ENCODE results near the gene KCNJ6. TPM values are rescaled to one million over a fixed set of nuclear protein-coding genes. Genes with fewer than 3 reads are reported as not detected.

The KCNJ6 gene
- total and polyA plus RNA-seq, 4 donors, result 0.16 TPM; not detected in 3

- Histone ChIP-seq H3K9me3 (ENCODE audit: control insufficient read depth, low read length) (peaks cover 4% of the 10 kb centered on the region), H3K4me3 (ENCODE audit: low read length in 2 of 2) (no peak overlapping the region), H3K36me3 (ENCODE audit: control insufficient read depth in 1 of 2, insufficient read depth in 2 of 2, low read length in 1 of 2) (no peaks in the 10 kb centered on the region), H3K4me1 (ENCODE audit: control insufficient read depth in 1 of 2, insufficient read depth in 2 of 2, low read length in 2 of 2) (no peaks in the 10 kb centered on the region), H3K27ac (ENCODE audit: low read depth in 1 of 2, low read length in 2 of 2) (no peak overlapping the region), H3K27me3 (ENCODE audit: control insufficient read depth in 1 of 2, insufficient read depth in 2 of 2, low read length in 1 of 2) (peaks cover 0 to 4% of the 10 kb centered on the region in 2 donors)
- intact Hi-C loops (cut with DNase I), result no loop called here
- ATAC-seq (ENCODE audit: low FRiP score) (no peak), DNase-seq (no peak)
- WGBS, 2 donors, result 86 to 95% methylated on average over 2 of the region's 2 CpGs
These were observed 50.2 kb downstream of the KCNJ6 start for GRCh38 chr21:37866027-37866426.

DNA sequence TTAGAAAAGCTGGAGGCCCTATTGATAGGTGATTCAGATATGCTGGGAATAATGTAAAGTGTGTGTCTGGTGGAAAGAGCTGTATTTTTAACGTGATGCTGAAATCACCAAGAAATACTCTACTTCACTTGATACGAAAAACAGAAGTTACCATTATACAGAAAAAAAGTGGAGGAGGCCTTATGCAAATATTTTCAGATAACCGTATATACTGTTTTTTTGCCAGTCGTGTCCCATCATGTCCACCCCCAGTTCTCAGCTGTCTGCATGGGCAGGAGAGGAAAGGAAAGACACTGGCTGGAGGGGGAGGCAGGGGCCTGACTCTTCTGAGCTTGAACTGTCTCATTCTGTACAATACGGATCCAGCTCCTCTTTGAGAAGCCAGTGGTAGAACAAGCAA is 51.1 kb downstream of the KCNJ6 start:
- H3K9me3 ChIP-seq (ENCODE audit: control insufficient read depth, low read length), result peaks cover 4% of the 10 kb centered on the region
- no peak overlapping the region for H3K4me3 ChIP-seq (ENCODE audit: low read length in 2 of 2)
- DNase-seq, result no peak
- WGBS, 2 donors, result 74% methylated on average over 5 of the region's 5 CpGs
- H3K4me1 ChIP-seq (ENCODE audit: control insufficient read depth in 1 of 2, insufficient read depth in 2 of 2, low read length in 2 of 2), result no peaks in the 10 kb centered on the region
- H3K27ac ChIP-seq (ENCODE audit: low read depth in 1 of 2, low read length in 2 of 2), result no peak overlapping the region
- H3K36me3 ChIP-seq (ENCODE audit: control insufficient read depth in 1 of 2, insufficient read depth in 2 of 2, low read length in 1 of 2), result no peaks in the 10 kb centered on the region
- no peak for ATAC-seq (ENCODE audit: low FRiP score)
- peaks cover 0 to 4% of the 10 kb centered on the region in 2 donors for H3K27me3 ChIP-seq (ENCODE audit: control insufficient read depth in 1 of 2, insufficient read depth in 2 of 2, low read length in 1 of 2)
- intact Hi-C loops (cut with DNase I), result no loop called here

- intact Hi-C loops (cut with DNase I), result no loop called here
These were observed 52.4 kb downstream of the KCNJ6 start for GRCh38 chr21:37863842-37864241.

GRCh38 chr21:37862536-37862935 is 53.7 kb downstream of the KCNJ6 start:
- no peak for ATAC-seq (ENCODE audit: low FRiP score)
- WGBS, 2 donors, result 53 to 60% methylated on average over 2 of the region's 2 CpGs

More at GRCh38 chr21:37863842-37864241, 52.4 kb downstream of the KCNJ6 start:
- 81 to 87% methylated on average over 5 of the region's 5 CpGs for WGBS, 2 donors
- peaks cover 0 to 4% of the 10 kb centered on the region in 2 donors for H3K27me3 ChIP-seq (ENCODE audit: control insufficient read depth in 1 of 2, insufficient read depth in 2 of 2, low read length in 1 of 2)
- peaks cover 2% of the 10 kb centered on the region for H3K9me3 ChIP-seq (ENCODE audit: control insufficient read depth, low read length)
- ATAC-seq (ENCODE audit: low FRiP score) (no peak), DNase-seq (peak in 1 of 2 donors; percentile 73)
- no peak overlapping the region for H3K4me3 ChIP-seq (ENCODE audit: low read length in 2 of 2)
- H3K36me3 ChIP-seq (ENCODE audit: control insufficient read depth in 1 of 2, insufficient read depth in 2 of 2, low read length in 1 of 2), result no peaks in the 10 kb centered on the region
- no peaks in the 10 kb centered on the region for H3K4me1 ChIP-seq (ENCODE audit: control insufficient read depth in 1 of 2, insufficient read depth in 2 of 2, low read length in 2 of 2)
- H3K27ac ChIP-seq (ENCODE audit: low read depth in 1 of 2, low read length in 2 of 2), result no peak overlapping the region

GRCh38 chr21:37861561-37861960 is 54.7 kb downstream of the KCNJ6 start:
- no peak for ATAC-seq (ENCODE audit: low FRiP score)
- intact Hi-C loops (cut with DNase I), result no loop called here
- no peaks in the 10 kb centered on the region for H3K27me3 ChIP-seq (ENCODE audit: control insufficient read depth in 1 of 2, insufficient read depth in 2 of 2, low read length in 1 of 2)
- no peaks in the 10 kb centered on the region for H3K4me1 ChIP-seq (ENCODE audit: control insufficient read depth in 1 of 2, insufficient read depth in 2 of 2, low read length in 2 of 2)
- no peaks in the 10 kb centered on the region for H3K36me3 ChIP-seq (ENCODE audit: control insufficient read depth in 1 of 2, insufficient read depth in 2 of 2, low read length in 1 of 2)
- 97 to 100% methylated on average over 2 of the region's 2 CpGs for WGBS, 2 donors
- H3K27ac ChIP-seq (ENCODE audit: low read depth in 1 of 2, low read length in 2 of 2), result no peak overlapping the region
- H3K4me3 ChIP-seq (ENCODE audit: low read length in 2 of 2), result no peak overlapping the region
- DNase-seq, result no peak
- peaks cover 4% of the 10 kb centered on the region for H3K9me3 ChIP-seq (ENCODE audit: control insufficient read depth, low read length)

More at GRCh38 chr21:37862536-37862935, 53.7 kb downstream of the KCNJ6 start:
- DNase-seq, result no peak
- Histone ChIP-seq H3K27ac (ENCODE audit: low read depth in 1 of 2, low read length in 2 of 2) (no peak overlapping the region), H3K27me3 (ENCODE audit: control insufficient read depth in 1 of 2, insufficient read depth in 2 of 2, low read length in 1 of 2) (no peaks in the 10 kb centered on the region), H3K36me3 (ENCODE audit: control insufficient read depth in 1 of 2, insufficient read depth in 2 of 2, low read length in 1 of 2) (no peaks in the 10 kb centered on the region), H3K4me3 (ENCODE audit: low read length in 2 of 2) (no peak overlapping the region), H3K9me3 (ENCODE audit: control insufficient read depth, low read length) (peaks cover 2% of the 10 kb centered on the region), H3K4me1 (ENCODE audit: control insufficient read depth in 1 of 2, insufficient read depth in 2 of 2, low read length in 2 of 2) (no peaks in the 10 kb centered on the region)
- intact Hi-C loops (cut with DNase I), result no loop called here

DNA sequence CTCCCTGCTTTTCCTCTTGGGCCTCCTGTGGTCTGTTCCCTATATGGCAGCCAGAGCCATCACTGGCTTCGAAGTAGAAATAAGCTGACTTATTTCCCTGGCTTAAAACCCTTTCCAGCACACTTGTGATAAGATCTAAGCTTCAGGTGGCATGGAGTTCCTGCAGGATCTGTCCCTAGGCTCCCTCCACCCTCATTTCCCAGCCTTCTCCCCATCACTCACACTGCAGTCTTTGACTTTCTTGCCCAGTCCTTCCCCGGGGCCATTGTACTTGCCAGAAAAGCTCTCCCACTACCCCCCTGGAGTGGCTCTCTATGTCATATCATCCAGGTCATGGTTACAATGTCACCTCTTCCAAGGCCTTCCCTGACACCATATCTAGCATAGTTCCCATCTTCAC is 55.8 kb downstream of the KCNJ6 start:
- Histone ChIP-seq H3K36me3 (ENCODE audit: control insufficient read depth in 1 of 2, insufficient read depth in 2 of 2, low read length in 1 of 2) (no peaks in the 10 kb centered on the region), H3K4me3 (ENCODE audit: low read length in 2 of 2) (no peak overlapping the region), H3K27me3 (ENCODE audit: control insufficient read depth in 1 of 2, insufficient read depth in 2 of 2, low read length in 1 of 2) (no peaks in the 10 kb centered on the region), H3K27ac (ENCODE audit: low read depth in 1 of 2, low read length in 2 of 2) (no peak overlapping the region), H3K9me3 (ENCODE audit: control insufficient read depth, low read length) (peaks cover 4% of the 10 kb centered on the region), H3K4me1 (ENCODE audit: control insufficient read depth in 1 of 2, insufficient read depth in 2 of 2, low read length in 2 of 2) (no peaks in the 10 kb centered on the region)
- DNase-seq (no peak), ATAC-seq (ENCODE audit: low FRiP score) (no peak)
- intact Hi-C loops (cut with DNase I), result no loop called here
- WGBS, 2 donors, result 77 to 87% methylated on average over 2 of the region's 2 CpGs

DNA sequence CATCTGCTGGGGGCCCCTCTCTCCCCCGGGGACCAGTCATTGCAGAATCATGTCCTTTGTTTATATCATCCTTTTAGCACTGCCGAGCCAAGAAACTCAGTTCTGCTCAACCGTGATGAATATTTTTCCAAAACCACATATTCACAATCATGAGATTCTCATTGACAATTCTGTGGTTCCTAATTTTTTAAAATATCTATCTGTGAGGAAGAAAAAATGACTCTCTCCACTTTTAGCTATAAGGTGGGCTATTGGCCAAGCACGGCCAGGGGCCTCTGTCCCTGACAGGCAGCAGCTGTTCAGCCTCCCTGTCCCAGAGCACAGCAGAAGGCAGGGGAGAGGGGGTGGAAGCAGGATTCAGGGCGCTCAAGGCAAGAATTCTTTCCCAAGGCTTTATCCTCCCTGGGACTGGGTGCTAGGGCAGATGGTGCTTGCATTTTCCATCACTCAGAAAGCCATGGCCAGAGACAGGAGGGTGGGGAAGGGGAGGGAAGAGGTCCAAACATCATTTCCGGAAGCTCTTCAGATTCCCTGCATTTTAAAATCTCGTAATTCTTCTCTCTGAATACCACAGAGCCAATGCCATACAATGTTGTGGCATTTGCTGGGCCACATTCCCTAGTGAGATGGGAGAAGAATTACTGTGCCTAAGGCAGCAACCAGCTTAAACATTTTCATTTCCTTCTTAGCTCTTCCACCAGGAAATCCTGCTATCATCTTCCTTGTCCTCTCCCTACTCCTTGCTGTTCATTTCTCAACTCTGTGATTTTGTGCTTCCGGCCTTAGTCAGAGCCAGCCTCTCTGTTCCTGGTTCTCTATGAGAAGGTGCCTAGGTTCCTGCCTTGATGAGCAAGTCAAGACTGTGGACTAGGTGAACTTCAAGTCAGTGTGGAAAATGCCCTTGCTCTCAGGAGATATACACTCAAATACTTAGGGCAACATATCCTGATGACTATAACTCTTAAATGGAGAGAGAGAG is 60.3 kb downstream of the KCNJ6 start:
- no peaks in the 10 kb centered on the region for H3K36me3 ChIP-seq (ENCODE audit: control insufficient read depth in 1 of 2, insufficient read depth in 2 of 2, low read length in 1 of 2)
- intact Hi-C loops (cut with DNase I), result no loop called here
- H3K4me1 ChIP-seq (ENCODE audit: control insufficient read depth in 1 of 2, insufficient read depth in 2 of 2, low read length in 2 of 2), result no peaks in the 10 kb centered on the region
- WGBS, 2 donors, result 29 to 40% methylated on average over 8 of the region's 8 CpGs
- H3K27me3 ChIP-seq (ENCODE audit: control insufficient read depth in 1 of 2, insufficient read depth in 2 of 2, low read length in 1 of 2), result no peaks in the 10 kb centered on the region
- H3K9me3 ChIP-seq (ENCODE audit: control insufficient read depth, low read length), result peaks cover 3% of the 10 kb centered on the region
- DNase-seq, result no peak
- no peak overlapping the region for H3K4me3 ChIP-seq (ENCODE audit: low read length in 2 of 2)
- H3K27ac ChIP-seq (ENCODE audit: low read depth in 1 of 2, low read length in 2 of 2), result no peak overlapping the region
- ATAC-seq (ENCODE audit: low FRiP score), result no peak

GRCh38 chr21:37855271-37855646 is 61.0 kb downstream of the KCNJ6 start:
- DNase-seq (no peak), ATAC-seq (ENCODE audit: low FRiP score) (no peak)
- Histone ChIP-seq H3K4me1 (ENCODE audit: control insufficient read depth in 1 of 2, insufficient read depth in 2 of 2, low read length in 2 of 2) (no peaks in the 10 kb centered on the region), H3K9me3 (ENCODE audit: control insufficient read depth, low read length) (peaks cover 3% of the 10 kb centered on the region), H3K36me3 (ENCODE audit: control insufficient read depth in 1 of 2, insufficient read depth in 2 of 2, low read length in 1 of 2) (no peaks in the 10 kb centered on the region), H3K27ac (ENCODE audit: low read depth in 1 of 2, low read length in 2 of 2) (no peak overlapping the region), H3K4me3 (ENCODE audit: low read length in 2 of 2) (no peak overlapping the region), H3K27me3 (ENCODE audit: control insufficient read depth in 1 of 2, insufficient read depth in 2 of 2, low read length in 1 of 2) (no peaks in the 10 kb centered on the region)
- WGBS, 2 donors, result 91 to 92% methylated on average over 2 of the region's 2 CpGs
- intact Hi-C loops (cut with DNase I), result no loop called here

Measured in aorta (tissue), 5 donors.